A204.1 (cell line): Measurements from ENCODE around the gene DUSP22.

ENCODE experiments used
- FAIRE-seq: peaks from 2 replicates; lab custom pipeline; 2012; peaks lifted over from hg19 to GRCh38; lab: Jason Lieb, UNC

DUSP22 gene

DNA sequence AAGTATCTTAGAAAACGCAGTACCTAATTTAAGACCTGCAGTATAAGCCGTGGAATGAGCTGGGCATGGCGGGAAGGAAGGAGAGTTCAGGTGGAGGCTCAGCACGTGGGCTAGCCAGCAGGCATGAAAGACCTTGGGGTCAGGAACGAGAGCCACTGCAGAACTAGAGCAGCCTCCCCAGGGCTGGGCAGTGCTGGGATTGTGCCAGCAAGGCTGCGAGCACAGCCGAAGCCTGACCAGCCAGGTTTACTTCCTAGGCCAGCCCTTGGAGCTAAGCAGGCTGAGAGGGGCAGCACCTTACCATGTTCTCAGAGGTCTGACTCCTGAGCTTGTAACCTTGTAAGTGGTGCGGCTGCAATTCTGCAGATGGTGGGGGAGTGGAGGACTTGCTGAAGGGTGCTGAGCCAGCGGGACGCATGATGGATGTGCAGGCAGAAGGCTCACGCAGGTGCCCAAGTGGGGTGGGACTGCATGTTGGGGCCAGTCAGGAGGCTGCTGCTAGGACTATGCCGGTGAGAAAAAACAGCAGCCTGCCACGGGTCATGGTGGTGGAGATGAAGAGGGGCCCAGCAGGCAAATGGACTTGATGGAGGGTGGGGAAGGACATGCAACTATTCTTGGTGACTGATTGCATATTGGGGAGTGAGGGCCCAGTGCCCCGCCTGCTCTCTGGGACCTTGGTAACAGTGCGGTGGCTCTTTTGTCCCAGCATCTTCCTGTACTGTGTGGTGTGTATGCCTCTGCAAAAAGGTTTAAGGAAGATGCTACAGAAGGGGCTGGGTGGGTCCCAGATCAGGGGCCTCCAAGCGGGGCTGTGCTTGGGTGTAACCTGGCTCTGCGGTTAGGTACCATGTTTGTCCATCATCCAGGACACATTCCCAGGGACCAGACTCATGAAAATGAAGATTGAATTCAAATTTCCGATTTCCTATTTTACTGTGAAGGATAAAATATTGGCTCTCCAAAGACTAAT is 61.6 kb downstream of the DUSP22 start:
- no peak for FAIRE-seq

DNA sequence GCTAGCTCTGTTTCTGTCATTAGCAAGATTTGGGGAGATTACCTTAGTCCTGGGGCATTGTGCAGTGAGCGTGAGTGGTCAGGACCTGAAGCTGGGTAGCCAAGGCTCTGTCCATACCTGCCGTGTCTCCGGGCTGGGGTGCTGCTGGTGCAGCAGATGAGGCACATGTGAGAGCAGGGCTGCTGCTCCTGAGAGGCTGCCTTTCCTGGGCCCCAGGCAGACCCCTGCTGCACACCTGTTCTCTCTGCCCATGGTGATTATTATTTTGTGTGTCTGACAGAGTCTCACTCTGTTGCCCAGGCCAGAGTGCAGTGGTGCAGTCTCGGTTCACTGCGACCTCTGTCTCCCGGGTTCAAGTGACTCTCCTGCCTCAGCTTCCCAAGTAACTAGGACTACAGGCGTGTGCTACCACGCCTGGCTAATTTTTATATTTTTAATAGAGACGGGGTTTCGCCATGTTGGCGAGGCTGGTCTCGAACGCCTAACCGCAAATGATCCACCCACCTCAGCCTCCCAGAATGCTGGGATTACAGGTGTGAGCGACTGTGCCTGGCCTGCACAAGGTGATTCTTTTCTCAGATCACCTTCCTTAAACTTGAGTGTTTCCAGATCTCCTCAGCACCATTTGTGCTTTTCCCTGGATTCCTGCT is 62.5 kb downstream of the DUSP22 start:
- no peak for FAIRE-seq

DNA sequence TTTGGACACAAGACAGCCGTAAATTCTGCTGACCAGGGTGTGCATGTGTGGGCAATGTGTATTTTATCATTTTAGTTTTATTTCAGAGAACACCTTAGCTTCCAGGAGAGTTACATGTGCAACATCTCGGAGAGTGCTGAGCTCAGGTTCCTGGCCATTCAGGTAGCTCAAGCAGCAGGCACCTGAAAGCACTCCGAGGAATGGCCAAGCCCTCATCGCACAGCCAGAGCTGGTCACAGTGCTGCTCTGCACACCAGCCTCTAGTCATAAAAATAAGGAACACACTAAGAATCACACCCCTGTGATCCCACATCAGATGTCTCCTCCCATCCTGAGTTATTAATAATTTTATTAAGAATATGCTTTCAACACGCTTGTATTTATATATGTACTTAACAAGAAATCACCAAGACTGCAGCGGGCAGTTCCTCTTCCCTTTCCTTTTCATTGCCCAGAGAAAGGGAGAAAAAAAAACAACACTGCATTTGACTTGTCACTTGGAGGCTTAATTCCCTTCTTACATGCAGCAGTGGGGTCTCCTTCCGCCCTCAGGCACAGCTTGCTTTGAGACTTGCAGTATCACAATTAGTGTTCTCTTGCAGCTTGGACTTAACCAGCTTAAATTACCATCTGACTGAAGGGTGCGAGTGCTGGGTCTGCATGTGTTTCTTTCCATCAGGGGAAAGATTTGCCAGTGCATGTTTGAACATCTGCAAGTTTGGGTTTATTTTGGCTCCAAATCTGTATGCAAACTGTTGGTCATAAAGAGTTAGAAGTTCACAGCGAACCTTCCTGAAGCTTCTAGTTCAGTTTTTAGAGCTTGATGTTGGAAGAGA is 63.3 kb downstream of the DUSP22 start:
- no peak for FAIRE-seq

DNA sequence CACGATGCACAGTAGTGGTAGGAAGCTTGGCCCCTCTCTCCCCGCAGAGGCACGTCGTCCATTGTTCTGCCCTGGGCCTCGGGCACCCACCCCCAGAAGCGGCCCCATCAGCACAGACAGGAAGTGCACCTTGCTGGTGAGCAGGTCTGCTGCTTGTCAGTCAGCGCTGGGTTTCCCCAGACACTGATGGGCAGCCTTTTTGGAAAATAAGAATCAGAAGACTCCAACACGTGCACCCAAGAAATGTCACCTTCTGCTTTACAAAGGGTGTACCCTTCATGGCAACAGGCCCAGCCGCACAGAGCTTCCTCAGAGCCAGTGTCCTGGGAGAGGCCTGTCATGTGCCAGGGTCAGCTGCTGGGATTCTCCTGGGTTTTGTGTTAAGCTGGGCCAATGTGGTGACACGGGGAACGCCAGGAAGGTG is 64.6 kb downstream of the DUSP22 start:
- FAIRE-seq, result no peak

DNA sequence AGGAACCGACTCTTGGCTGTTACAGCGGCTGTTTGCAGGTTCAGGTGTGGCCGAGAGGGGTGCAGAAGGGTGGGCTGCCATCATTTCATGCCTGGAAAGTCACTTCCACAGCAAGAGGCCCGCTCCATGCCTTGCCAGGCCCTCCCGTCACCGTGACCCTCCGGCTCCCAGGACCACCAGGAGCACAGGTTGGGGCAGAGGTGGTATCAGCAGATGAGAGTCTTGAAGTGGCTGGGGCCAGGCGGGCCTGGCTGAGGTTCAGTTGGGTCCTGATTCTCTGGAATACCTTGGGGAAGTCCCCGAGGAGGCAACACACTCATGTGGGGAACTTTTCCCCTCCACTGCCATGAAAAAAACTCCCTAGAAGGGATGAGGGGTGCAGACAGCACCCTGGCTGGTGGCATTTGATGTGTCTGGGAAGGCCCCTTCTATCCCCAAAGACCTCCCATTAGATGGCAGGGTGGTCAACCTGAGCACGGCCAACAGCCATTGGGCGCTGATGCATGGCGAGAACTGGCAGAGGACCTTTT is 65.0 kb downstream of the DUSP22 start:
- no peak for FAIRE-seq

DNA sequence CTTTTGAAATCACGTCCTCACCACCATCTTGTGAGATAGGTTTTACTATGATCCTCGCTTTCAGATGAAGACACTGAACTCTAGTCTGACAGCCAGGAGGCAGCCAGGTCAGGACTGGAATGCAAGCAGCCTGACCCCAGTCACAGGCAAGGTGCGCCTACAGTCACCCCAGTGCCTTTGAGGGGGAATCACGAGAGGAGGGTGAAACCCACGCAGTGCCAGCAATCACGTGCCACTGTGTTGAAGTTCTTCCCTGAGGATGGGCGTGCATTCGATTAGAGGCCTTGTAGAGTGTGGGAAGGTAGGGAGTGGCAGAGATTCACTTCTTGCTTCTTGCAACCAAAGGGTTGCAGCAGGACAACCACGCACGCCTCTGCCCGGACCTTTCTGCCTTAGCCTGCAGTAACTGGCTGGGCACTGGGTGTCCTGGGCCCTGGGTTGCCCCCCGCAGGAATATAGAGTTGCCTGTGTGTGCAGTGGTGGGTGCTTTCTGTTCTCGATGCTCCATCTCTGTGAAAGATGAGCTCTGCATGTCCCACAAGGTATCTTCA is 65.6 kb downstream of the DUSP22 start:
- no peak for FAIRE-seq

DNA sequence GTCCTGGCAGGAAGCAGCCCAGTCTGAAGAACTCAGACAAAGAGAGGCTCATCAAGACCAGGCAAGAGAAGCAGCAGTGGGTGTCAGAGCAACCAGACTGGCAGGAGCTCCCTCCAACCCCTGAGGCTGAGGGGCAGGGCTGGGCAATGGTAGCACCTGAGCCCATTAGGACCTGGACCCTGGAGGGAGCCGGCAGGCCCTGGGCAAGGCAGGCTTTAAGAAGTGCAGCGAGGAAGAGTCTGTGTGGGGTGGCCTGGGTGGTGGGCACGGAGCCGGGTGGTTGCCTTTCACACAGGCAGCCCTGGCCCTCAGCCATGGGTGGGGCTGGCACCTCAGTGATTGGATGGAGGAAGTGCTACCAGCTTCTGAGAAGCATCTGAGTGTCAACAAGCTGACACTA is 66.1 kb downstream of the DUSP22 start:
- FAIRE-seq, result no peak

DNA sequence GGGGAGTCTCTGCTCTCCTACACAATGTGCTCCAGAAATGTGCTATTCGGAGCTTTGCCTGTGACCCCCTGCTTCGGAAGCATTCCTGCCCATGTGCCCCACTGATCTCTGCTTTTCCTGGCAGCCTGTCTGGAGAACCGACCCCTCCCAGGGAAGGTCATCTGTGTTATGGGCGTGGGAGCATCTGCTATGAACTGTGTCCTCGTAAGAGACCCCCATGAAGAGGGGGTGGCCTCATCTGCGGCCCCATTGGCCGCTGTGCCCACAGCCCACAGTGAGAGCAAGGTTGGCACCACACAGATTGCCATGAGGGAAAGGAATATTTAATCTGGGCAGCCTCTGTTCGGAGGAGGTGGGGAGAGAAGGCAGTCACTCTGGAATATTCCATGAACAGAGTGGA is 66.6 kb downstream of the DUSP22 start:
- no peak for FAIRE-seq

DNA sequence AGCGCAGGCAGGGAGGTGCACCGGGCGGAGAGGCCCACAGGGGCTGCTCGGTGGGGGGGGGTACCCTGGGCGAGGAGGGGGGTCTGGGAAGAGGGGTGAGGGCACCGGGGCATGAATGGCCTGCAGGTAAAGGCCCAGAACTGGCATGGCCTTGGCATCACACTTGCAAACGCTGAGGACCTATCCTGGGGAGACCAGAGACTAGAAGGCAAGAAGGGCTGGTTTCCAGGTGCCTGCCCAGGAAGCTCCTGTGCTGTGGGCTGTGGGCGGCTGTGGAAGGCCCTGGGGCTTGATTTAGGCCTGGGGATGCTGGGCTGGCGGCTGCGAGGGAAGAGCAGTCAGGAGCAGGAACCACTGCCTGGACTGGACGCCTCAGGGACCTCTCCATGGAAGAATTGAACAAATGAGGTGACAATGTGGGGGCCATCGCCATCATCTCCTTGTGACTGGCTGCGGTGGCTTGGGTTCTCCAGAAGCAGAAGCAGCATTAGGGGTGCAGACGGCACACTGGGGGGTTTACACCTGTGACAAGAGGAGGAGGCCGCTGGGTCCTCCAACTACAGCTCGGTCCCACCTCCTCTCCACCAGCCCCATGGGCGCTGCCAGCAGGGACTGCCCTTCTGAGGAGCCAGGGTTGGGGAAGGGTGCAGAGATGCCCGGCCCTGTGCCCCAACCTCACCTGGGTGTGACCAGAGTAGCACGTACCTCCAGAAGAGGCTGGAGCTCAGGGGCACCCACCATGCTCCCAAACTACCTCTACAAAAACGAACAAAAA is 67.2 kb downstream of the DUSP22 start:
- FAIRE-seq, result no peak

DNA sequence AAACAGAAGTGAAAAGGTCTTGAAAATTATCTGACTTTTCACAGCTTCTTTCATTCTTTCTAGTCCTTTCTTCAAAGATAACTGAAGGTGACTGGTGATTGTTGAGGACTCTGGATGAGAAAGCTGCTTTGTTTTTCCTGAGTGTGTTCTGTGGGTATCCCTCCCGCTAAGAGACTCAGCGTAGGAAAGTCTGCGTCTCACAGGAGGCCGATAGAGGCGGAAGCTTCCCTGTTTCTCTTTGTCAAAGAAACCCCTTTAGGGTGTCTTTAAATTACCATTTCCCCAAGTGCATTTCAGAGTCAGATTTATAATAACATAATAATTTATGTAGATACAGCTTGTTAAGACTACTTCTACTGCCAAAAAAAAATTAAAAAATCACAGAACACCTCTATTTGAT is 68.1 kb downstream of the DUSP22 start:
- FAIRE-seq, result no peak

DNA sequence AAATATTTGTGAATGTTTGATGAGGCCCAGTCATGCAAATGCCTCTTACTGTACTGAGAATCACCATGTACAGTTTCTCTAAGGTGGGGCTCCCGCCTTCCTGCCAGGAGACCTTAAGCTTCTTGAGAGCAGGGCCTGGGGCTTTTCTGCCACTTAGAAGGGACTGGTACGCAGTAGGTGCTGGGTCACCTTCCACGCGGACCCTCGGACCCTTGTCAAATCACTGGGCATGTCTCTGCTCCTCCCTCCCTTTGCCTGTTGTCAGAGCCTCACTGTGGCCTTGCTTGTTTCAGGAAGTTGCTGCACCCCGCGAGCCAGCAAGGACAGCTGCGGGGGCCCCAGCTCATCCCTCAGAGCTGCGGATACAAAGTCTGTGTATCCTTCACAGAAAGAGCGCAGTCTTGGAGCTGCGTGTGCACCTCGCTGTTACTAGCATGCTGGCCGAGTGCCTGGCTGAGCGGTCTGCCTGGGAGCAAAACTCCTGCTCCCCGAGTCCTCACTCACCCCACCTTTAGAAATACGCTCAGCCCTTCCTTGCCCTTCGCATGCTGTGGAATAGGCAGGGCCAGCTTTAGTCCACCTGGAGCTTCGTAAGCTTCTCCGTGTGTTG is 68.6 kb downstream of the DUSP22 start:
- FAIRE-seq, result no peak

DNA sequence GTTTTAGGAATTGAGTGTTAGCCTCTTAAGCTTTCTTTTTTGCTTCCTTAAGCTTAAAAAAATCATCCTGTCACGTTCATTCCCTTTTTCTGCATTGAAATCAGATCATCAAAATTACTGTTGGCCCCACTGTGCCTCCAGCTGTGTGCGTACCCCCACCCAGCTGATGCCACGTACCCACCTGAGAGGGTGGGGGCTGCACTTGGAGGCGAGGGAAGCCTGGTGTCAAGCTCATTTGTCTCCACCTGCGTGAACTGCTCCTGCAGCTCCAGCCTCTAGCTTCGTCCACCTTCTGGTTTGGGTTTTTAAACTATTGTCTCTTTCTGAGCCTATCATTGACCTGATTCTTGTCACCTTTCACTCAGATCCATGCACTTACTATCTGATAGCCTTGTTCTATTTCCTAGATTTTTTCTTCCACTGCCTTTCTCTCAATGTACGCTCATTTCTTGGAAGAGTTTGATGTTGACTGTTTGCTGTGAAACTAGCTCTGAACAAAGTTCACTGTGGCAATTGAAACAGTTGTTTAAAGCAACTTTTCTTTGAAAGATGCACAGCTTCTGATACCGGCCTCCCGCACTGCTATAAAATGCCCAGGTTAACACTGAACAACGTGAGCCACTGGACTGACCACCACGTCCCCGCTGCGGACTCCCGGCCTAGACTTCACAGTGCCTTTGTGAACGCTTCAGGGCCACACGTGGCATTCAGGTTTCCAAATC is 69.3 kb downstream of the DUSP22 start:
- no peak for FAIRE-seq

DNA sequence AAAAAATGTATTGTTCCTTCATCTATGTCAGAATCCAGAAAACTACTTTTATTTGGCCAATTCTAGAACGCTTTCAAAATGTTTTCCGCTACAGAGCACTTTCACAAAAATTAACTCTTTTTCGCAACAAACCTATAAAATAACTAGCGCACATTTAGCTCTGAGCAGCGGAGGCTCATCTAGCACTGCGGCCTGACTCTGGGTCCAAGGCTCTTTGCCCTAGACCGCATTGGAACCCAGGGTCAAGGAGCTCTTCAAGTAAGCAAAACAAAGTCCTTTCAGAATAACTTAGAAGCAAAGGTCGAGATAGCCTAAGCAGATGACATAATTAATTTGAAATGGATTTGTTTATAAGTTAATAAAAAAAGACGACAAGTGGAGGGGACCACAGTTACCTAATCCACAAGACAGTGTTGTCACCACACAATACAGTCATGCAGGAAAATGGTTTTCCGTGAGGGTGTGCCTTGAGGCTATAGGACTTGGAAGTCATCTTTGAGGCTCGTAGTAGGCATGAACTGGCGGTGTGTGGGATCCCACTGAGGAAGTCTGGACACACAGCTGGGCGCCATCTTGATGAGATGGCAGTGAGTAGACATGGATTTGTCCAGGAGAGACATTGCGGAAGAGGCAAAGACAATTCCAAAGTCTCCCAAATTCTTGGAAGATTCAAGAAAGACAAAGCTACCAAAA is 70.1 kb downstream of the DUSP22 start:
- no peak for FAIRE-seq

DNA sequence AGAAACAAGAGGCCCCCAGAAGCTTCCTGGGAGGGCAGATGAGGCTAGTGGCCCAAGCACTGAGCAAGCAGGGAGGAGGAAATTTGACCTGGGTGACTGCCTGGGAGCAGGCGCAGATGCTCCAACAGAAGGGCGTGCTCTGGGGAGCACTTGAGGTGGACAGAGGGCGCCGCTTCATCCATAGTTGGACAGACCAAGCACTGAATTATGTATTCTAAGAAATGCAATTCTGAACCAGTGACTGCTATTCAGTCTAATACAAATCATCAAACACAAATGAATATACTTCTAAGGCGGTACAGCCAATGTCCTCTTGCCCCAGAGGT is 70.6 kb downstream of the DUSP22 start:
- FAIRE-seq, result no peak

DNA sequence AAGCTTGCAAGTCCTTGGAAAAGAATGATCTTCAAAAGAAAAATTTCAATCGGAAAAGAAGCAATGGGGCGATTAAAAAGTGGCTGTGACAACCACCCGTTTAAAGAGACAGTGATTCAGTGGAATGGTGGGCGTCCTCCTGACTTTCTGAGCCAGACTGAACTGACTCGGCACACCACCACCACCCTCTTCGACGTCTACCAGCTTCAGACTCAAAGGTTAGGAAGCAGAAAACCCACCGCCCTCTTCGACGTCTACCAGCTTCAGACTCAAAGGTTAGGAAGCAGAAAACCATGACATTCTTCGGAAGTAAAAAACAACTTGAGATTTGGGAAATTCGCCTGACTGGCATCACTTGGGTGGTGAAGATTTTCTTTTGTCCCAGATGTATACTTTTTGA is 71.0 kb downstream of the DUSP22 start:
- FAIRE-seq, result no peak

DNA sequence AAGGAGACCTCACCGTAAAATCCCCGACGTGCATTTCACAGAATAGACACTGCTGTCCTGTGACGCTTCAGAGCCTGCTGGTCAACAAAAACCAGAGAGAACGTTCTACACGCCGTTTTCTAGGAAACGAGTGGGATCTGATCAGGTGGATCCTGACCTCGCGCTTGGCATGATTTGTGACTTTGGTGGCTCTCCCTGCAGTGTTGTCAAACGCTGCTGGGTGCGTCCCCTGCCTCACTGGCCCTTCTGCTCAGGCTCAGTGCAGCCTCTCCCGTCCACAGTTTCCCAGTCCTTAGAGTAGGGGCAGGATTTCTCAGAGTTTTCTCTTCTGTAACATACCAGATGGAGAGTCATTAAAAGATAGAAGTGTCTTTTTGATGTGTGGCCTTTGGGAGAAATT is 71.6 kb downstream of the DUSP22 start:
- no peak for FAIRE-seq

DNA sequence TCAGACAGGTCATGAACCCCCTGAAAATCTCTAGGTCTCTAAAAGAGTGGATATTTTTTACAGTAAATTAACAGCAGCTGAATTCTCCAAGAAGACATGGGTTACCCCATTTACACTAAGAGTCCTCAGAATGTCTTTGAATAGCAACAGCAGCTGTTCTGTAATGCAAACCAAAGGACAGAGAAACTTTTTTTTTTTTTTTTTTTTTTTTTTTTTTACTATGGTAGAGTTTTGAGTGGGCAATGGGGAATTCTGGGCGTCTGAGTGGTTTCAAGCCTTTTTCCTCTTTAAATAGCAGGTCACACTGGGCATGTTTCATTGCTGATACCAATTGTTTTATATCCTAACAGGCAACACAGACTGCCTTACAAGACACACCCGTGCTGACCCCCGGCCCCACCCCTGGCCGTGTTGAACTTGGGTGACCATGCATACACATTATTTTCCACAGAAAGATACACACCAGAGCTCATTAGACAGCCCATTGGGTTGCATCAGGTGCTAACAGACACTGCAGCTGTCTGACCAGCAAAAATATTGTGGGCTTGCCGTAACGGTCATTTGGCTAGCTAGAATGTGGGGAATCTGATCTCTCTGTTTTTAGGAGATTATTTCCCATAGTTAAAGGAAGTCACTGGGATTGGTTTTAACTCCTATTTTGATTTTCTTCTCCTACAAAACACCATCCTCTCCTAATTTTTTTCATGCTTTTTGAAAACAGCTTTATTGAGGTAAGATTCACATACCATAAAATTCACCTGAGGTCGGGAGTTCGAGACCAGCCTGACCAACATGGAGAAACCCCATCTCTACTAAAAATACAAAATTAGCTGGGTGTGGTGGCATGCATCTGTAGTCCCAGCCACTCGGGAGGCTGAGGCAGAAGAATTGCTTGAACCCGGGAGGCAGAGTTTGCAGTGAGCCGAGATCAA is 72.6 kb downstream of the DUSP22 start:
- no peak for FAIRE-seq

DNA sequence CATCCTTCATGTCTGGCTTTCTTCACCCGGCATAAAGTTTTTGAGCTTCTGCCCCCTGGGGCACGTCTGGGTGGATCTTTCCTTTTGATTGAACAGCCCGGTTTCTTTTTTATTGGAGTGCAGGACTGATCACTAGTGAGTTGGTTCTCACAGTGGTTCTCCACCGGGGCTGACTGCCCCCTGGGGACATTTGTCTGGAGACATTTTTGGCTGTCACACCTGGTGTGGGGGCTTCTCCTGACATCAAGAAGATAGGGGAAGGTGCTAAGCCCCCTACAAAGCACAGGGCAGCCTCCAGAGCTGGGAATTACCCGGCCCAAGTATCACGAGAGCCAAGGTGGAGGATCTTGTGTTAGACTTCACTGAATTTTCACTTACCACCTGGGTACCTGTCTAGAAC is 73.5 kb downstream of the DUSP22 start:
- FAIRE-seq, result no peak
